Right lobe of liver (tissue), 6 donors: ENCODE data around the gene ZBTB26. TPM values are rescaled to one million over a fixed set of nuclear protein-coding genes. Genes with fewer than 3 reads are reported as not detected.
"Not testable (repeated sequence)": the region's sequence is repeated elsewhere in the genome, so short reads cannot be mapped to it uniquely, and the experiment has no call there.

Experiments used
- ATAC-seq, 4 donors: fragments of 200-7000 bp; cut with Tn5 transposase; one replicate each; pipeline ENCODE4 v1.9.1; 2020; ENCODE audit warnings: mild to moderate bottlenecking in 4 of 4, moderate library complexity in 4 of 4
- DNase-seq, 3 donors: peaks; one replicate each; pipeline ENCODE4 v3.0.0-alpha.2; 2020
- H3K27ac ChIP-seq, 3 donors: fragments of 200-600 bp; one replicate each; pipeline ENCODE4 v1.8.0; 2022
- H3K27me3 ChIP-seq, 2 donors: fragments of 200-600 bp; one replicate each; pipeline ENCODE4 v1.8.0; 2022
- H3K36me3 ChIP-seq, 4 donors: fragments of 200-600 bp; sonication (generic) in 1 of 4; one replicate each; pipeline versions ENCODE4 v1.5.1 to v1.8.0; 2017 to 2022; ENCODE audit warnings: control low read depth in 1 of 4
- H3K4me1 ChIP-seq, 4 donors: fragments of 200-600 bp; sonication (generic) in 1 of 4; one replicate each; pipeline versions ENCODE4 v1.5.1 to v1.8.0; 2017 to 2022; ENCODE audit warnings: control low read depth in 1 of 4
- H3K4me3 ChIP-seq, 3 donors: fragments of 200-600 bp; one replicate each; pipeline ENCODE4 v1.8.0; 2022
- H3K9me3 ChIP-seq, 4 donors: fragments of 200-600 bp; sonication (generic) in 1 of 4; one replicate each; pipeline versions ENCODE4 v1.5.1 to v1.8.0; 2017 to 2022; ENCODE audit warnings: control low read depth in 1 of 4
- POLR2A ChIP-seq: fragments of 450-650 bp; IDR thresholded peaks from one replicate; pipeline ENCODE4 v1.6.1; 2017; ENCODE audit warnings: antibody characterized with exemption, mild to moderate bottlenecking
- WGBS: methylation state at CpG from one replicate; pipeline ENCODE4 v1.1.6; 2018; ENCODE audit warnings: low coverage, low lambda C conversion rate; ENCODE audit not compliant: insufficient coverage; ENCODE audit errors: missing lambda C conversion rate; 5-methylcytosine and 5-hydroxymethylcytosine counted together
- intact Hi-C, 2 donors: fragments of 100-400 bp; cut with DNase I; formaldehyde crosslinking; loops; one replicate each; pipeline versions ENCODE4 v1.11.2 to v1.14.1; 2022
- total RNA-seq, 6 experiments: library from RNA; depleted of rRNA in 2 of 6; stranded (reverse); fragments of >200 nt in 2 of 6; fragmentation: NEBNext Ultra II Directional in 3 of 6; extraction: Animal tissue kit (Norgen Biotek cat#: 25700) in 3 of 6; gene quantifications; one replicate each; pipeline versions ENCODE4 v1.1.0 to v1.2.4, GENCODE V29; 2016 to 2023
- TF ChIP-seq, protein P1 (sequence below), 4 donors: fragments of 200-600 bp in 3 of 4; fragments of 450-650 bp in 1 of 4; IDR thresholded peaks; one replicate each; pipeline versions ENCODE4 v1.5.1 to v1.8.0; 2016 to 2022; ENCODE audit warnings: antibody characterized with exemption in 4 of 4, mild to moderate bottlenecking in 2 of 4
- donor health status: DM: no; HTN: yes; CAD: no.
- donor health status: DM: no; HTN: no; CAD: no.
- donor health status: DM: no; HTN: no; CAD: no.
- donor health status: DM: no; HTN: yes; CAD: no.
- donor health status: DM: no; HTN: yes; CAD: no.

The ZBTB26 gene
- total RNA-seq, 6 experiments from 2014 or later: 1.2 to 2.3 (median 1.4) TPM

GRCh38 chr9:122888480-122888879, 42.8 kb downstream of the ZBTB26 start:
- H3K36me3 ChIP-seq: peaks cover 0 to 57% (median 13%) of the 10 kb centered on the region in 4 donors
- WGBS: 48% methylated on average over 3 of the region's 3 CpGs
- intact Hi-C loops: no loop called here

DNA sequence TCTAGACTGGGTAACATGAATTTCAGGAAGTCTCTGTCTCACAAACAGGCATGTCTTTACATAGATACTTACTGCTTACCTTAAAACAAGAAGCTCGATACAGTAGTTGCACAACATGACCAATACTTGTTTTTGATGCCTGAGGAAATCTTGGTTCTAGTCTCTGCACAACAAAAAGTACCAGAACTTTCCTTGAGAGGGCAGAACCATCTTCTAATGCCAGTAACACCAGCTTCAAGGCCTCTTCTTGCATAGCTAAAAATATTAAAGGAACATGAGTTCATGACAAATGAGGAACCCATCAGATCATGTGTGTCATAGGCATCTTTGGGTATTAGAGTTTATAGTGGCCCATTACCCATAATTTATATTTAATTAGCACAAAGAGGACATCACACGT, 48.2 kb downstream of the ZBTB26 start:
- intact Hi-C loops: no loop called here
- DNase-seq: no peak
- WGBS: 87% methylated on average over 2 of the region's 2 CpGs
- H3K27ac ChIP-seq: no peak overlapping the region
- H3K27me3 ChIP-seq: no peaks in the 10 kb centered on the region
- no peaks in the 10 kb centered on the region for H3K4me1 ChIP-seq
- no peak overlapping the region for H3K4me3 ChIP-seq
- ATAC-seq: no peak
- no peaks in the 10 kb centered on the region for H3K9me3 ChIP-seq
- H3K36me3 ChIP-seq: peaks cover 0 to 58% (median 13%) of the 10 kb centered on the region in 4 donors
- TF ChIP-seq, protein P1, sequence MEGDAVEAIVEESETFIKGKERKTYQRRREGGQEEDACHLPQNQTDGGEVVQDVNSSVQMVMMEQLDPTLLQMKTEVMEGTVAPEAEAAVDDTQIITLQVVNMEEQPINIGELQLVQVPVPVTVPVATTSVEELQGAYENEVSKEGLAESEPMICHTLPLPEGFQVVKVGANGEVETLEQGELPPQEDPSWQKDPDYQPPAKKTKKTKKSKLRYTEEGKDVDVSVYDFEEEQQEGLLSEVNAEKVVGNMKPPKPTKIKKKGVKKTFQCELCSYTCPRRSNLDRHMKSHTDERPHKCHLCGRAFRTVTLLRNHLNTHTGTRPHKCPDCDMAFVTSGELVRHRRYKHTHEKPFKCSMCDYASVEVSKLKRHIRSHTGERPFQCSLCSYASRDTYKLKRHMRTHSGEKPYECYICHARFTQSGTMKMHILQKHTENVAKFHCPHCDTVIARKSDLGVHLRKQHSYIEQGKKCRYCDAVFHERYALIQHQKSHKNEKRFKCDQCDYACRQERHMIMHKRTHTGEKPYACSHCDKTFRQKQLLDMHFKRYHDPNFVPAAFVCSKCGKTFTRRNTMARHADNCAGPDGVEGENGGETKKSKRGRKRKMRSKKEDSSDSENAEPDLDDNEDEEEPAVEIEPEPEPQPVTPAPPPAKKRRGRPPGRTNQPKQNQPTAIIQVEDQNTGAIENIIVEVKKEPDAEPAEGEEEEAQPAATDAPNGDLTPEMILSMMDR (IDR thresholded peaks at IDR 0.05): no peak
- TF ChIP-seq POLR2A: no peak

More at GRCh38 chr9:122888480-122888879, 42.8 kb downstream of the ZBTB26 start:
- Histone ChIP-seq H3K4me1 (no peaks in the 10 kb centered on the region), H3K27ac (no peak overlapping the region), H3K27me3 (no peaks in the 10 kb centered on the region), H3K4me3 (no peak overlapping the region), H3K9me3 (no peaks in the 10 kb centered on the region)
- no peak for ATAC-seq
- TF ChIP-seq POLR2A: no peak
- TF ChIP-seq, protein P1 (IDR thresholded peaks at IDR 0.05): no peak
- no peak for DNase-seq

DNA sequence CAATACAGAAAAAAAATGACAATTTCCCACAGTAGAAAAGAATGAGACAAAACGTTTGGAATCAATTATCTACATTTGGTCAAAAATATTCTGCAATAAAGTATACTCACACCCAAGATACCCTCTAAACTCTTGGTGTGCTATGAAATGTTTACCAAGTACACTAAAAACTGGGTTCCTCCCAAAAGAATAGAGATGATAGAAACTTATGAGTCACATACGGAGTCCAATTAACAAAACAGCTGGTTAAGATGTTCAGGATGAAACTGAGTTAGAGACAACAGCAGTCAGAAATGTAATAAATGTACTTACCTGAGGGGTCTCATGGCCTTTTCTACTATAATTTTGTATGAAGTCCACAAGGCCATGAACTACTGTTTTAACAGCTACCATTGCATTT, 51.9 kb downstream of the ZBTB26 start:
- Histone ChIP-seq H3K27me3 (no peaks in the 10 kb centered on the region), H3K36me3 (peaks cover 0 to 82% (median 21%) of the 10 kb centered on the region in 4 donors), H3K4me3 (no peak overlapping the region), H3K27ac (no peak overlapping the region), H3K9me3 (no peaks in the 10 kb centered on the region), H3K4me1 (no peaks in the 10 kb centered on the region)
- intact Hi-C loops: no loop called here
- DNase-seq (no peak), ATAC-seq (no peak)
- no peak for TF ChIP-seq POLR2A
- TF ChIP-seq, protein P1 (IDR thresholded peaks at IDR 0.05): no peak
- 68% methylated on average over 2 of the region's 2 CpGs for WGBS

- ATAC-seq: no peak
- intact Hi-C loops: no loop called here
- H3K4me3 ChIP-seq: no peak overlapping the region
- 94% methylated on average over 1 of the region's 1 CpG for WGBS
- no peaks in the 10 kb centered on the region for H3K9me3 ChIP-seq
- no peaks in the 10 kb centered on the region for H3K4me1 ChIP-seq
- H3K36me3 ChIP-seq: peaks cover 0 to 69% (median 21%) of the 10 kb centered on the region in 4 donors
- no peak for DNase-seq
- H3K27ac ChIP-seq: no peak overlapping the region
- H3K27me3 ChIP-seq: no peaks in the 10 kb centered on the region
- TF ChIP-seq, protein P1 (IDR thresholded peaks at IDR 0.05): no peak
- no peak for TF ChIP-seq POLR2A
Observed at GRCh38 chr9:122875523-122875922, 55.8 kb downstream of the ZBTB26 start.

GRCh38 chr9:122867276-122867675, 64.0 kb downstream of the ZBTB26 start:
- no CpG with 5 or more reads among the region's 27 CpGs for WGBS
- H3K36me3 ChIP-seq, H3K4me3 ChIP-seq, H3K27ac ChIP-seq, H3K9me3 ChIP-seq, H3K4me1 ChIP-seq, DNase-seq, H3K27me3 ChIP-seq, intact Hi-C loops, ATAC-seq: not testable (repeated sequence)
